GM12878 (cell line): Measurements from ENCODE around the gene ADCYAP1R1. TPM values are rescaled to one million over a fixed set of nuclear protein-coding genes. Genes with fewer than 3 reads are reported as not detected.

Experiments
- ATAC-seq: fragments of 200-7000 bp; cut with Tn5 transposase; 3 replicates; pipeline ENCODE4 v1.9.1; 2020; ENCODE audit warnings: mild to moderate bottlenecking, moderate library complexity
- BruUV-seq: library from RNA; stranded (reverse); fragments of 400-500 nt; replicated peaks from 2 replicates; lab custom pipeline; 2021; lab: Mats Ljungman, UMichigan
- CTCF ChIA-PET: fragments of 300-600 bp; sonication (Branson Sonifier 250); formaldehyde crosslinking; extraction: SDS; loops from one replicate; lab custom pipeline; 2021; ENCODE audit warnings: inconsistent platforms; lab: Yijun Ruan, JAX
- POLR2A ChIA-PET: fragments of 350-600 bp; formaldehyde crosslinking; extraction: SDS; loops from one replicate; lab custom pipeline; 2021; ENCODE audit warnings: inconsistent platforms; lab: Charles Lee
- RAD21 ChIA-PET: fragments of 300-600 bp; sonication (Branson Sonifier 250); formaldehyde crosslinking; loops from one replicate; lab custom pipeline; 2023; ENCODE audit warnings: antibody characterized with exemption; ENCODE audit not compliant: unreplicated experiment; lab: Charles Lee
- SMC1A ChIA-PET: fragments of 300-600 bp; sonication (Branson Sonifier 250); formaldehyde crosslinking; loops from one replicate; lab custom pipeline; 2023; ENCODE audit not compliant: unreplicated experiment, uncharacterized antibody; lab: Charles Lee
- DNase-seq: peaks from one replicate; pipeline ENCODE4 v3.0.0-alpha.2; 2011; ENCODE audit warnings: low read depth, low spot score
- FAIRE-seq: peaks from 3 replicates; lab custom pipeline; 2011; peaks lifted over from hg19 to GRCh38; lab: Jason Lieb, UNC
- H2AFZ ChIP-seq: 2 replicates; pipeline ENCODE4 v1.6.0; 2011; ENCODE audit warnings: low read depth, low read length, control low read depth; ENCODE audit not compliant: control insufficient read depth
- H3K27ac ChIP-seq: 2 replicates; pipeline ENCODE4 v1.5.1; 2011; ENCODE audit warnings: control low read depth; ENCODE audit not compliant: control insufficient read depth, insufficient read depth
- H3K27me3 ChIP-seq, 2 experiments: replicated peaks in 1 of 2; 2 replicates each; pipeline versions ENCODE4 v1.6.0 to v1.6.1; 2011; ENCODE audit warnings: low read length in 1 of 2; ENCODE audit not compliant: control insufficient read depth in 2 of 2, insufficient read depth in 2 of 2
- H3K36me3 ChIP-seq, 2 experiments: 2 replicates each; pipeline ENCODE4 v1.5.1; 2011; ENCODE audit warnings: low read length in 1 of 2; ENCODE audit not compliant: control insufficient read depth in 2 of 2, insufficient read depth in 2 of 2
- H3K4me1 ChIP-seq: 2 replicates; pipeline ENCODE4 v1.6.1; 2011; ENCODE audit warnings: mild to moderate bottlenecking, low read length, moderate library complexity, mixed read lengths; ENCODE audit not compliant: control insufficient read depth, insufficient read depth
- H3K4me2 ChIP-seq: 2 replicates; pipeline ENCODE4 v1.6.0; 2011; ENCODE audit warnings: control low read depth; ENCODE audit not compliant: control insufficient read depth, insufficient read depth
- H3K4me3 ChIP-seq: fragments of 200-600 bp; sonication (generic); 2 replicates; pipeline ENCODE4 v1.5.1; 2016
- H3K79me2 ChIP-seq: 2 replicates; pipeline ENCODE4 v1.6.0; 2011; ENCODE audit warnings: low read length; ENCODE audit not compliant: control insufficient read depth, insufficient read depth
- H3K9ac ChIP-seq: 2 replicates; pipeline ENCODE4 v1.8.0; 2011; ENCODE audit warnings: low read length, control low read depth, mixed read lengths; ENCODE audit not compliant: control insufficient read depth, insufficient read depth
- H3K9me3 ChIP-seq: replicated peaks from 3 replicates; pipeline ENCODE4 v1.5.1; 2011; ENCODE audit warnings: mild to moderate bottlenecking, low read length; ENCODE audit not compliant: control insufficient read depth, insufficient read depth
- H4K20me1 ChIP-seq: 2 replicates; pipeline ENCODE4 v1.6.0; 2011; ENCODE audit not compliant: control insufficient read depth, insufficient read depth
- CHD4 ChIP-seq: fragments of 200-600 bp; sonication (generic); IDR thresholded peaks from 2 replicates; pipeline ENCODE4 v1.6.1; 2016; ENCODE audit warnings: mild to moderate bottlenecking
- CREB1 ChIP-seq: IDR thresholded peaks from 2 replicates; pipeline ENCODE4 v1.6.1; 2012; ENCODE audit warnings: low read depth, mild to moderate bottlenecking, inconsistent platforms
- FOXK2 ChIP-seq: fragments of 450-650 bp; IDR thresholded peaks from 2 replicates; pipeline ENCODE4 v1.6.1; 2017; ENCODE audit warnings: mild to moderate bottlenecking, moderate library complexity
- FOXM1 ChIP-seq: IDR thresholded peaks from 2 replicates; pipeline ENCODE4 v1.6.1; 2012; ENCODE audit warnings: low read depth, mild to moderate bottlenecking, inconsistent platforms, low read length, moderate library complexity
- KLF5 ChIP-seq: fragments of 450-650 bp; IDR thresholded peaks from 2 replicates; pipeline ENCODE4 v1.6.1; 2014; ENCODE audit warnings: mild to moderate bottlenecking; ENCODE audit not compliant: partially characterized antibody
- MEF2B ChIP-seq: fragments of 450-650 bp; IDR thresholded peaks from 2 replicates; pipeline ENCODE4 v1.6.1; 2018; ENCODE audit warnings: mild to moderate bottlenecking, moderate library complexity; ENCODE audit not compliant: partially characterized antibody, poor library complexity, severe bottlenecking
- NR2C1 ChIP-seq: fragments of 450-650 bp; IDR thresholded peaks from 2 replicates; pipeline ENCODE4 v1.6.1; 2017; ENCODE audit warnings: antibody characterized with exemption, mild to moderate bottlenecking, moderate library complexity
- NR2C2 ChIP-seq: IDR thresholded peaks from 2 replicates; pipeline ENCODE4 v1.6.1; 2011; ENCODE audit warnings: borderline replicate concordance, low read depth; ENCODE audit not compliant: control insufficient read depth, insufficient read length
- STAT1 ChIP-seq: fragments of 450-650 bp; conservative IDR thresholded peaks from 2 replicates; pipeline ENCODE4 v1.6.1; 2014; ENCODE audit warnings: antibody characterized with exemption, mild to moderate bottlenecking
- WGBS: methylation state at CpG from one replicate; pipeline ENCODE4 v1.1.6; 2016; ENCODE audit warnings: low lambda C conversion rate; ENCODE audit not compliant: insufficient replicate concordance, insufficient coverage; ENCODE audit errors: missing lambda C conversion rate; 5-methylcytosine and 5-hydroxymethylcytosine counted together
- in situ Hi-C: fragments of 300-500 bp; cut with MboI; formaldehyde crosslinking; loops from 9 replicates; pipeline ENCODE4 v1.14.3; 2018; ENCODE audit warnings: mixed read lengths
- intact Hi-C: fragments of 100-400 bp; cut with micrococcal nuclease; formaldehyde crosslinking; loops from one replicate; pipeline ENCODE4 v1.14.2; 2022; ENCODE audit not compliant: unreplicated experiment
- polyA plus RNA-seq, 11 experiments: library from polyadenylated mRNA; depleted of rRNA in 4 of 11; unstranded in 6 of 11; stranded (reverse) in 5 of 11; fragments of >200 nt; fragmentation: Nextera tagmentation in 4 of 11; fragmentation: Illumina TruSeq in 1 of 11; extraction: Ambion mirVana in 4 of 11; extraction: Trizol in 1 of 11; gene quantifications; 1 replicate in 1 of 11; 2 replicates in 10 of 11; pipeline versions ENCODE4 v1.2.1 to v1.2.3, GENCODE V29; 2011 to 2016; ENCODE audit warnings: inconsistent platforms in 2 of 11, missing spikeins in 2 of 11, low read depth in 1 of 11
- total RNA-seq, 4 experiments: library from RNA; depleted of rRNA in 3 of 4; stranded (reverse); fragments of >200 nt in 3 of 4; fragmentation: Illumina TruSeq in 1 of 4; extraction: Trizol in 1 of 4; gene quantifications; 2 replicates each; pipeline versions ENCODE4 v1.2.1 to v1.2.3, GENCODE V29; 2013 to 2021
- TF ChIP-seq, protein P1 (sequence below), 3 experiments: IDR thresholded peaks in 2 of 3; conservative IDR thresholded peaks in 1 of 3; 2 replicates each; pipeline ENCODE4 v1.5.1; 2011; ENCODE audit warnings: low read depth in 3 of 3, low read length in 3 of 3, mild to moderate bottlenecking in 3 of 3, control low read depth in 2 of 3, moderate library complexity in 2 of 3, inconsistent platforms in 1 of 3, mixed read lengths in 1 of 3; ENCODE audit not compliant: control insufficient read depth in 2 of 3, insufficient read depth in 1 of 3; ENCODE audit errors: extremely low read depth in 1 of 3

The ADCYAP1R1 gene
- total and polyA plus RNA-seq, 10 of the 15 experiments (the other 5 are each of a cell fraction or from before 2014, with no cell fraction given) = not detected

- no TSS peak for BruUV-seq
- DNase-seq = no peak
- CTCF ChIA-PET = interaction anchor here (1.2 to 1.3 kb wide), 2 partner anchors 23 to 26 kb away, joined by 3 read pairs; no protein-coding TSS in a partner anchor
These were observed 56.1 kb downstream of the ADCYAP1R1 start for GRCh38 chr7:31108097-31108657.

More at GRCh38 chr7:31108097-31108657, 56.1 kb downstream of the ADCYAP1R1 start:
- H4K20me1 ChIP-seq = no peaks in the 10 kb centered on the region
- H2AFZ ChIP-seq = no peak overlapping the region
- no peaks in the 10 kb centered on the region for H3K4me1 ChIP-seq
- 0 out of 4 replicates have a peak, but pooled peaks cover 0 to 3% of the 10 kb centered on the region in 2 experiments for H3K27me3 ChIP-seq
- H3K4me2 ChIP-seq = no peak overlapping the region
- FAIRE-seq = no peak
- no peak overlapping the region for H3K4me3 ChIP-seq
- POLR2A ChIA-PET = no interaction called here
- ATAC-seq = no peak
- no peaks in the 10 kb centered on the region for H3K79me2 ChIP-seq
- no peaks in the 10 kb centered on the region for H3K36me3 ChIP-seq
- intact Hi-C loops (no loop called here), in situ Hi-C loops (no loop called here)
- TF ChIP-seq NR2C1 = no peak
- TF ChIP-seq FOXM1 = no peak
- TF ChIP-seq, protein P1, sequence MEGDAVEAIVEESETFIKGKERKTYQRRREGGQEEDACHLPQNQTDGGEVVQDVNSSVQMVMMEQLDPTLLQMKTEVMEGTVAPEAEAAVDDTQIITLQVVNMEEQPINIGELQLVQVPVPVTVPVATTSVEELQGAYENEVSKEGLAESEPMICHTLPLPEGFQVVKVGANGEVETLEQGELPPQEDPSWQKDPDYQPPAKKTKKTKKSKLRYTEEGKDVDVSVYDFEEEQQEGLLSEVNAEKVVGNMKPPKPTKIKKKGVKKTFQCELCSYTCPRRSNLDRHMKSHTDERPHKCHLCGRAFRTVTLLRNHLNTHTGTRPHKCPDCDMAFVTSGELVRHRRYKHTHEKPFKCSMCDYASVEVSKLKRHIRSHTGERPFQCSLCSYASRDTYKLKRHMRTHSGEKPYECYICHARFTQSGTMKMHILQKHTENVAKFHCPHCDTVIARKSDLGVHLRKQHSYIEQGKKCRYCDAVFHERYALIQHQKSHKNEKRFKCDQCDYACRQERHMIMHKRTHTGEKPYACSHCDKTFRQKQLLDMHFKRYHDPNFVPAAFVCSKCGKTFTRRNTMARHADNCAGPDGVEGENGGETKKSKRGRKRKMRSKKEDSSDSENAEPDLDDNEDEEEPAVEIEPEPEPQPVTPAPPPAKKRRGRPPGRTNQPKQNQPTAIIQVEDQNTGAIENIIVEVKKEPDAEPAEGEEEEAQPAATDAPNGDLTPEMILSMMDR (IDR thresholded peaks at IDR 0.05 in 2 of 3, conservative IDR thresholded peaks at IDR 0.05 in 1 of 3; ENCODE audit: control insufficient read depth in 2 of 3, extremely low read depth in 1 of 3, insufficient read depth in 1 of 3, low read depth in 3 of 3, low read length in 3 of 3) = no peak
- TF ChIP-seq STAT1 = no peak
- no peak for TF ChIP-seq CHD4
- no peak for TF ChIP-seq NR2C2
- no peak for TF ChIP-seq FOXK2
- no peak for TF ChIP-seq MEF2B
- TF ChIP-seq CREB1 = no peak
- no peak for TF ChIP-seq KLF5
- H3K27ac ChIP-seq = no peak overlapping the region
- no peaks in the 10 kb centered on the region for H3K9me3 ChIP-seq
- RAD21 ChIA-PET = no interaction called here
- no peak overlapping the region for H3K9ac ChIP-seq
- SMC1A ChIA-PET = interaction anchor here (1.3 kb wide), 1 partner anchor 125 kb away, joined by 4 read pairs; no protein-coding TSS in a partner anchor
- 0% methylated on average over 1 of the region's 1 CpG for WGBS
